Thoracic aorta (tissue), 2 donors: ENCODE results near the gene ZBTB40. TPM values are rescaled to one million over a fixed set of nuclear protein-coding genes. Genes with fewer than 3 reads are reported as not detected.

Experiments used
- ATAC-seq: fragments of 150-250 bp; one replicate; pipeline ENCODE4 v1.8.0; 2017; ENCODE audit warnings: low read depth; ENCODE audit not compliant: insufficient number of reproducible peaks, low FRiP score
- DNase-seq: peaks from one replicate; pipeline ENCODE4 v3.0.0-alpha.2; 2020; ENCODE audit warnings: low spot score
- H3K27ac ChIP-seq, 2 donors: fragments of 200-600 bp; sonication (generic); 1 replicate in 1 of 2; 2 replicates in 1 of 2; pipeline ENCODE4 v1.5.1; 2016; ENCODE audit warnings: mild to moderate bottlenecking in 2 of 2, moderate library complexity in 2 of 2
- H3K27me3 ChIP-seq: fragments of 200-600 bp; sonication (generic); replicated peaks from 2 replicates; pipeline ENCODE4 v1.6.0; 2016; ENCODE audit warnings: mild to moderate bottlenecking; ENCODE audit not compliant: insufficient read depth
- H3K36me3 ChIP-seq: fragments of 200-600 bp; sonication (generic); one replicate; pipeline ENCODE4 v1.5.1; 2016
- H3K4me1 ChIP-seq, 2 donors: fragments of 200-600 bp; sonication (generic); 1 replicate in 1 of 2; 2 replicates in 1 of 2; pipeline versions ENCODE4 v1.5.1 to v1.6.0; 2016; ENCODE audit warnings: low read depth in 2 of 2, mild to moderate bottlenecking in 1 of 2; ENCODE audit not compliant: control insufficient read depth in 1 of 2
- H3K4me3 ChIP-seq: fragments of 200-600 bp; sonication (generic); 2 replicates; pipeline ENCODE4 v1.5.1; 2016; ENCODE audit warnings: mild to moderate bottlenecking
- H3K9me3 ChIP-seq: fragments of 200-600 bp; sonication (generic); 2 replicates; pipeline ENCODE4 v1.5.1; 2016
- CTCF ChIP-seq: fragments of 200-600 bp; sonication (generic); IDR thresholded peaks from one replicate; pipeline ENCODE4 v1.5.1; 2019; ENCODE audit warnings: antibody characterized with exemption
- total RNA-seq, 2 donors: library from RNA; depleted of rRNA; stranded (reverse); fragments of >200 nt; gene quantifications; one replicate each; pipeline versions ENCODE4 v1.1.0 to v1.2.3, GENCODE V29; 2016

Gene ZBTB40
- total RNA-seq, 2 donors from 2014 or later = 30.4 to 36.4 TPM

DNA sequence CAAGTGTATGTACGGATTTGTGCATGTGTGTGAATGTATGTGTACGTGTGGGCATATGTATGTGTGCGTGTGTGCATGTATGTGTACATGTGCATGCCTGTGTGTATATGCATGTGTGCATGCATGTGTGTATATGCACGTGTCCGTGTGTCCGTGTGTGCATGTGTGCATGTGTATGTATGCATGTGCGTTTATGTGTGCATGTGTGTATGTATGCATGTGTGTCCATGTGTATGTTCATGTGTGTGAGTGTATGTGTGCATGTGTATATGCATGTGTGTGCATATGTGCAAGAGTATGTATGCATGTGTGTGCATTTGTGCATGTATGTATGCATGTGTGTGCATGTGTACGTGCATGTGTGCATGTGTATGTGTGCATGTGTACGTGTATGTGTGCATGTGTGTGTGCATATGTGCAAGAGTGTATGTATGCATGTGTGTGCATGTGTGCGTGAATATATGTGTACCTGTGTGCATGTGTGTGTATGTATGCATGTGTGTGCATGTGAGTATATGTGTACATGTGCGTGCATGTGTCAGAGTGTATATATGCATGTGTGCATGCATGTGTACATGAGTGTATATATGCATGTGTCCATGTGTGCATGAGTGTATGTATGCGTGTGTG, 127.2 kb downstream of the ZBTB40 start:
- Histone ChIP-seq H3K27ac (no peak overlapping the region), H3K4me1 (no peaks in the 10 kb centered on the region), H3K36me3 (no peaks in the 10 kb centered on the region), H3K27me3 (no peaks in the 10 kb centered on the region), H3K9me3 (no peaks in the 10 kb centered on the region), H3K4me3 (no peak overlapping the region)
- DNase-seq (no peak), ATAC-seq (no peak)
- no peak for TF ChIP-seq CTCF

- Histone ChIP-seq H3K4me1 (no peaks in the 10 kb centered on the region), H3K27ac (no peak overlapping the region), H3K36me3 (no peaks in the 10 kb centered on the region), H3K4me3 (no peak overlapping the region), H3K9me3 (no peaks in the 10 kb centered on the region), H3K27me3 (no peaks in the 10 kb centered on the region)
- ATAC-seq (no peak), DNase-seq (no peak)
- no peak for TF ChIP-seq CTCF
These were observed 128.0 kb downstream of the ZBTB40 start for GRCh38 chr1:22579541-22580155.

Other genes starting within 250 kb of the ZBTB40 start
- not detected for gene EPHA8, start 111.6 kb downstream of the ZBTB40 start, total RNA-seq
- gene C1QA, start 184.8 kb downstream of the ZBTB40 start, total RNA-seq = 100 to 1,000 TPM; 234 to 501 TPM
- 100 to 1,000 TPM; 241 to 542 TPM for gene C1QC, start 191.8 kb downstream of the ZBTB40 start, total RNA-seq
- gene C1QB, start 201.4 kb downstream of the ZBTB40 start, total RNA-seq = 100 to 1,000 TPM; 448 to 884 TPM